NCI-H2107 (cell line): ENCODE measurements around the gene LRRIQ1.
"Not testable (repeated sequence)": the region's sequence is repeated elsewhere in the genome, so short reads cannot be mapped to it uniquely, and the experiment has no call there.

ENCODE experiments used
- DNase-seq: peaks from one replicate; lab custom pipeline; 2025; lab: John Stamatoyannopoulos, UW

The LRRIQ1 gene

GRCh38 chr12:85206543-85206942 is 170.4 kb downstream of the LRRIQ1 start:
- no peak for DNase-seq

- not testable (repeated sequence) for DNase-seq
These were observed 188.2 kb downstream of the LRRIQ1 start for GRCh38 chr12:85224339-85224738.

- no peak for DNase-seq
These were observed 189.3 kb downstream of the LRRIQ1 start for GRCh38 chr12:85225501-85225900.

- DNase-seq: no peak
These were observed 201.2 kb downstream of the LRRIQ1 start for GRCh38 chr12:85237327-85237726.

- DNase-seq: no peak
These were observed 208.4 kb downstream of the LRRIQ1 start for GRCh38 chr12:85244561-85244960.

GRCh38 chr12:85253853-85254252 is 217.7 kb downstream of the LRRIQ1 start:
- no peak for DNase-seq

- no peak for DNase-seq
These were observed 221.5 kb downstream of the LRRIQ1 start for GRCh38 chr12:85257671-85258070.

- no peak for DNase-seq
These were observed 224.3 kb downstream of the LRRIQ1 start for GRCh38 chr12:85260447-85260846.

GRCh38 chr12:85260896-85261295 is 224.7 kb downstream of the LRRIQ1 start:
- DNase-seq: no peak

GRCh38 chr12:85266356-85266755 is 230.2 kb downstream of the LRRIQ1 start:
- no peak for DNase-seq

- DNase-seq: no peak
These were observed 237.5 kb downstream of the LRRIQ1 start for GRCh38 chr12:85273381-85274314.

- DNase-seq: no peak
These were observed 238.1 kb downstream of the LRRIQ1 start for GRCh38 chr12:85274315-85274651.

GRCh38 chr12:85275374-85275773 is 239.2 kb downstream of the LRRIQ1 start:
- DNase-seq: no peak

GRCh38 chr12:85277191-85277590 is 241.0 kb downstream of the LRRIQ1 start:
- no peak for DNase-seq

GRCh38 chr12:85277900-85278597 is 241.9 kb downstream of the LRRIQ1 start:
- DNase-seq: no peak

- no peak for DNase-seq
These were observed 242.7 kb downstream of the LRRIQ1 start for GRCh38 chr12:85278598-85279448.

- DNase-seq: no peak
These were observed 243.5 kb downstream of the LRRIQ1 start for GRCh38 chr12:85279449-85280164.

- DNase-seq: no peak
These were observed 244.2 kb downstream of the LRRIQ1 start, which contains the start of gene ALX1 for GRCh38 chr12:85280165-85280983. TSS of gene ALX1 (plus strand) at chr12:85280220. CDS start at chr12:85280262, 42 bp downstream.

- DNase-seq: no peak
These were observed 245.0 kb downstream of the LRRIQ1 start for GRCh38 chr12:85280984-85281630.

- DNase-seq: no peak
These were observed 245.6 kb downstream of the LRRIQ1 start for GRCh38 chr12:85281636-85282312.
